Bone marrow (tissue), 2 donors: Measurements from ENCODE around the gene SYNE4.
"Not testable (repeated sequence)": the region's sequence is repeated elsewhere in the genome, so short reads cannot be mapped to it uniquely, and the experiment has no call there.

Source experiments
- DNase-seq, 2 donors: peaks; one replicate each; lab custom pipeline; 2025; lab: John Stamatoyannopoulos, UW

SYNE4 gene

GRCh38 chr19:36008336-36008978 is at the start of gene SYNE4:
TSS of gene SYNE4 (minus strand) at chr19:36008813. CDS start at chr19:36008681, 132 bp downstream.
- DNase-seq: no peak

GRCh38 chr19:36054733-36055686 is 46.4 kb upstream of the SYNE4 start, which contains the start of gene WDR62:
TSS of gene WDR62 (plus strand) at chr19:36054897. CDS start at chr19:36054972, 75 bp downstream.
- peak; percentile 28 to 96 for DNase-seq

- DNase-seq: peak; percentile 97
Measured at GRCh38 chr19:36054119-36054732, 45.6 kb upstream of the SYNE4 start, which contains the start of gene THAP8. TSS of gene THAP8 (minus strand) at chr19:36054285. CDS start at chr19:36054217, 68 bp downstream.

- DNase-seq: no peak
Measured at GRCh38 chr19:36051637-36052036, 43.0 kb upstream of the SYNE4 start.

GRCh38 chr19:36051236-36051635 is 42.6 kb upstream of the SYNE4 start:
- DNase-seq: no peak

- DNase-seq: no peak
Measured at GRCh38 chr19:36049080-36049698, 40.6 kb upstream of the SYNE4 start.

- DNase-seq: no peak
Measured at GRCh38 chr19:36047835-36048234, 39.2 kb upstream of the SYNE4 start.

GRCh38 chr19:36046443-36047050 is 37.9 kb upstream of the SYNE4 start:
- DNase-seq: no peak

GRCh38 chr19:36043952-36044351 is 35.3 kb upstream of the SYNE4 start:
- DNase-seq: no peak

- no peak for DNase-seq
Measured at GRCh38 chr19:36041831-36042230, 33.2 kb upstream of the SYNE4 start.

GRCh38 chr19:36041092-36041491 is 32.5 kb upstream of the SYNE4 start:
- DNase-seq: not testable (repeated sequence)

- DNase-seq: no peak
Measured at GRCh38 chr19:36040495-36040894, 31.9 kb upstream of the SYNE4 start.

- peak in 1 of 2 donors; percentile 57 for DNase-seq
Measured at GRCh38 chr19:36032251-36033104, 23.9 kb upstream of the SYNE4 start, which contains the start of gene CLIP3. TSS of gene CLIP3 (minus strand) at chr19:36032873. CDS start at chr19:36032357, 516 bp downstream.

GRCh38 chr19:36031308-36031707 is 22.7 kb upstream of the SYNE4 start:
- no peak for DNase-seq

- no peak for DNase-seq
Measured at GRCh38 chr19:36030264-36031148, 21.9 kb upstream of the SYNE4 start.

GRCh38 chr19:36028313-36029041 is 19.9 kb upstream of the SYNE4 start:
- DNase-seq: no peak

GRCh38 chr19:36027696-36028095 is 19.1 kb upstream of the SYNE4 start:
- no peak for DNase-seq

- DNase-seq: no peak
Measured at GRCh38 chr19:36026091-36026876, 17.7 kb upstream of the SYNE4 start.
